Aorta (tissue), 5 donors: ENCODE measurements around the gene CPSF7. TPM values are rescaled to one million over a fixed set of nuclear protein-coding genes. Genes with fewer than 3 reads are reported as not detected.
"Not testable (repeated sequence)": the region's sequence is repeated elsewhere in the genome, so short reads cannot be mapped to it uniquely, and the experiment has no call there.

Source experiments
- ATAC-seq: fragments of 200-7000 bp; cut with Tn5 transposase; one replicate; pipeline ENCODE4 v1.9.1; 2022; ENCODE audit warnings: moderate library complexity; ENCODE audit not compliant: low FRiP score
- DNase-seq, 2 donors: peaks; one replicate each; pipeline ENCODE4 v3.0.0-alpha.2; 2020
- H3K27ac ChIP-seq, 2 donors: one replicate each; pipeline ENCODE4 v1.5.1; 2013; ENCODE audit warnings: low read length in 2 of 2, mild to moderate bottlenecking in 2 of 2, moderate library complexity in 2 of 2, control low read depth in 1 of 2, inconsistent platforms in 1 of 2, low read depth in 1 of 2
- H3K27me3 ChIP-seq, 2 donors: one replicate each; pipeline ENCODE4 v1.6.1; 2013; ENCODE audit warnings: control low read depth in 1 of 2, low read length in 1 of 2, mild to moderate bottlenecking in 1 of 2, moderate library complexity in 1 of 2; ENCODE audit not compliant: insufficient read depth in 2 of 2, control insufficient read depth in 1 of 2
- H3K36me3 ChIP-seq, 2 donors: one replicate each; pipeline ENCODE4 v1.6.1; 2013; ENCODE audit warnings: control low read depth in 1 of 2, low read length in 1 of 2, mild to moderate bottlenecking in 1 of 2; ENCODE audit not compliant: insufficient read depth in 2 of 2, control insufficient read depth in 1 of 2
- H3K4me1 ChIP-seq, 2 donors: one replicate each; pipeline ENCODE4 v1.6.1; 2013; ENCODE audit warnings: low read length in 2 of 2, control low read depth in 1 of 2, mild to moderate bottlenecking in 1 of 2, moderate library complexity in 1 of 2; ENCODE audit not compliant: insufficient read depth in 2 of 2, control insufficient read depth in 1 of 2
- H3K4me3 ChIP-seq, 2 donors: one replicate each; pipeline ENCODE4 v1.5.1; 2013; ENCODE audit warnings: low read length in 2 of 2, control low read depth in 1 of 2, mild to moderate bottlenecking in 1 of 2
- H3K9me3 ChIP-seq: one replicate; pipeline ENCODE4 v1.6.1; 2013; ENCODE audit warnings: mild to moderate bottlenecking, low read length; ENCODE audit not compliant: control insufficient read depth
- WGBS, 2 donors: extraction: QIAGEN DNeasy Blood & Tissue Kit; methylation state at CpG; one replicate each; pipeline ENCODE4 v1.1.7; 2013; 5-methylcytosine and 5-hydroxymethylcytosine counted together
- intact Hi-C, 2 donors: fragments of 100-400 bp; cut with DNase I; formaldehyde crosslinking; loops; one replicate each; pipeline versions ENCODE4 v1.14.2 to v1.15.0; 2022
- polyA plus RNA-seq, 2 donors: library from polyadenylated mRNA; stranded (reverse); fragments of 200-250 nt; gene quantifications; one replicate each; pipeline ENCODE4 v1.2.3, GENCODE V29; 2013
- total RNA-seq, 2 donors: library from RNA; stranded (reverse); fragmentation: NEBNext Ultra II Directional; extraction: Animal tissue kit (Norgen Biotek cat#: 25700); gene quantifications; one replicate each; pipeline ENCODE4 v1.2.1, GENCODE V29; 2021
- donor health status: healthy with polysubstance abuse.
- donor health status: Bipolar disorder and iron deficiency.
- donor health status: DM: no; HTN: no; CAD: no.
- donor health status: DM: no; HTN: no; CAD: no.
- donor health status: DM: yes; HTN: yes; CAD: no.

CPSF7 gene
- total and polyA plus RNA-seq, 4 donors = 19.8 to 89.4 (median 65.0) TPM

DNA sequence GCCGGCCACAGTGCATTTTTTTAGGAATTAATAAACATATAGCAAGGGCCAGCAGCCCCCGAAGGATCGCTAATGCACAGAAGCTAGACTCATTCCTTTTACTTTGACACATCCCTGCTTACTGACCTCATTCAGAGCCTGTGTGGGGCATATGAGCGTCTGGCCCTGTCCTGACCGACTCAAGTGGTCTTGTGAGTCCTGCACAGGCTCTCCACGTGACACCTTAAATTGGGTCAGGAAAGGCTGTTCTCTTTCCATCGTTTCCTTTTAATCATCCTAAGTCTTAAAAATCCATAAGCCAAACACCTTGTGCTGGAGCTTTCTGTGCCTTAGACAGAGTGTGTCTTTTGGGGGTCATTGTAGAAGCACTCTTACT lies 18.8 kb upstream of the CPSF7 start:
- H3K27ac ChIP-seq = no peak overlapping the region
- 71 to 83% methylated on average over 7 of the region's 7 CpGs for WGBS, 2 donors

DNA sequence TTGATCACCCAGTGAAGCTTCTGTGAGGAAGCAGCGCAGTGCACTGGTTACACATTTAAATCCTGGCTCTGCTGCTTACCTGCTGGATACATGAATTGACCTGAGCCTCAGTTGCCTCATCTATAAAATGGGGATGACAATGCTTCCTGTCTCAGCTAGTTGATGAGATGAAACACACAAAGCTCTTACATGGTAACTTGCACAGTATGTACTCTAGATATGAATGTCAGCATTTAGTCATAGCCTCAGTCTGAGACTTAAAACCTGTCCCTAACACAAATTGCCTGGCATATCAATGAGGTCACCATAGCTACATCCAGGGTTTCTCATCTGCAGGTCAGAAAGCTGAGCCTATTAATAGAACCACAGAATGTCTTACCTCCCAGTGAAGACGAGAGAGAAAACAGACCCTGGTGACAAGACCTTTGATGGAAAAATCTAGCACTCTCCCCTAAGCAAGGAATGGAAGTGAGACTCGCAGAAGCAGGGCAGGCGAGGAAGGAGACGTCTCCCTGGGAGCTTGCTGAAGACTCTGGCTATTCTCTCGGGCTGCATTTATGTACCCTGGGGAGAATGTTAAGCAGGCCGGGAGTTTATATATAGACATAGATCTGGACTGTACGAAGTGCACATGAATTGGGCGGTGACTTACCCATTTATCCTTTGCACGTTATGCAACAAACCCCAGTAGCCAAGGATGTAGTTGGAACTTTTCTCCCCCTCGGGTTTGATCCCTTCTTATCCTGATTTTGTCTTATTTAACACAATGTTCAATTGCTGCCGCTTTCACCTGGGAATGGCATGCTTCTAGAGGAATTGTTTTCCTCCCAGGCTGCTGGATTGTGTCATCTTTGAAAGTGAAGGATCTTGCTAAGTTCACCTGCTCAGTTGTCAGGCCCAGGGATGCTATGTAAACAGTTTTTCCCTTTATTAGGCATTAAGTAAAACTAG lies 18.1 kb upstream of the CPSF7 start:
- intact Hi-C loops = loop anchor here (2.0 to 5.0 kb wide), 2 partner anchors 69 to 189 kb away; no protein-coding TSS in a partner anchor
- no peak overlapping the region for H3K4me3 ChIP-seq
- no peaks in the 10 kb centered on the region for H3K27me3 ChIP-seq
- DNase-seq (no peak), ATAC-seq (no peak)
- no peaks in the 10 kb centered on the region for H3K4me1 ChIP-seq
- no peak overlapping the region for H3K27ac ChIP-seq
- peaks cover 0 to 4% of the 10 kb centered on the region in 2 donors for H3K36me3 ChIP-seq
- no peaks in the 10 kb centered on the region for H3K9me3 ChIP-seq
- 62 to 75% methylated on average over 12 of the region's 12 CpGs for WGBS, 2 donors

More for the DNA sequence above, 18.8 kb upstream of the CPSF7 start:
- intact Hi-C loops = loop anchor here in 1 of 2 donors (5.0 kb wide), 1 partner anchor 189 kb away; no protein-coding TSS in a partner anchor
- DNase-seq = no peak
- Histone ChIP-seq H3K27me3 (no peaks in the 10 kb centered on the region), H3K9me3 (no peaks in the 10 kb centered on the region), H3K4me3 (no peak overlapping the region), H3K4me1 (no peaks in the 10 kb centered on the region), H3K36me3 (peaks cover 0 to 4% of the 10 kb centered on the region in 2 donors)
- no peak for ATAC-seq

DNA sequence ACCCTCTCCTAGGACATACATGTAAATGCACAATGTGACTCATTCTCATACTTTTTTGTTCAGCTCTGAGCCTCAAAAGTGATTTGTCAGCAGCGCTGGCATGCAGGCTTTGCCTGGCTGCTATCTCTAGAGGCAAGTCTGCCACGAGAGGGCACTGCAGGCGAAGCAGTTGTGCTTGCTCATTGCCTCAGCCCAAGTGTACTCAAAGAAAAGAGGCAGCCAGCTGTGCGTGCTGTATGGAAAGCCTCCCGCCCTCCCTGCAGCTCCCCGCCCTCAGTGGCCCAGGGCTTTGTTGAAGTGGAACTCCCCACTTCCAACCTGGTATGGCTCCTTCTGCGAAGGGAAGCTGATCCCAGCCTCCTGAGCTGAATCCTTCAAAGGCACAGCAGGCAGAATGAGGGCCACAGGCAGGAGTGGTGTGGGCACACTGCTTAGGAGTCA lies 16.5 kb upstream of the CPSF7 start:
- no peak overlapping the region for H3K4me3 ChIP-seq
- 3 to 6% methylated on average over 7 of the region's 7 CpGs for WGBS, 2 donors
- no peaks in the 10 kb centered on the region for H3K27me3 ChIP-seq
- DNase-seq = peak; percentile 95 to 98
- H3K9me3 ChIP-seq = no peaks in the 10 kb centered on the region
- ATAC-seq = peak; percentile 93
- intact Hi-C loops = loop anchor here (2.0 to 5.0 kb wide), 2 partner anchors 71 to 191 kb away; no protein-coding TSS in a partner anchor
- H3K27ac ChIP-seq = peak overlapping the region in 1 of 2 donors; percentile 80
- no peaks in the 10 kb centered on the region for H3K4me1 ChIP-seq
- H3K36me3 ChIP-seq = peaks cover 0 to 4% of the 10 kb centered on the region in 2 donors

DNA sequence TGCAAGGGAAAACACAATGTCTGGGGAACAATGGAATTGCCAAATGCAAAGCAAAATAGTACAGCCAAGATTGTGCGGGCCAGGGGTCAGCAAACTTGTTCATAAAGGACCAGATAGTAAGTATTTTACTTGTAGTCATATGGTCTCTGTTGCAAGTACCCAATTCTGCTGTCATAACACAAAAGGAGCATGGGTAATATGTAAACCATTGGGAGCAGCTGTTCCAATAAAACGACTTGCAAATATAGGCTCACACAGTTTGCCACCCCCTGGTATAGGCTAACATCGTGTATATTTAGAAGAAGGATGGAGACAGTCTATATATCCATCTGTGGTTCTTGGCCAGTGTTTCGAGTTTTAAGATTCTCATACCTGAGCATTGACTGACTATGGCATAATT lies 15.7 kb upstream of the CPSF7 start:
- no peak overlapping the region for H3K4me3 ChIP-seq
- H3K9me3 ChIP-seq = no peaks in the 10 kb centered on the region
- intact Hi-C loops = loop anchor here in 1 of 2 donors (5.0 kb wide), 1 partner anchor 192 kb away; no protein-coding TSS in a partner anchor
- H3K27ac ChIP-seq = peak overlapping the region; percentile 24 to 76
- H3K36me3 ChIP-seq = peaks cover 0 to 4% of the 10 kb centered on the region in 2 donors
- WGBS, 2 donors = 68 to 70% methylated on average over 4 of the region's 4 CpGs
- no peaks in the 10 kb centered on the region for H3K4me1 ChIP-seq
- no peaks in the 10 kb centered on the region for H3K27me3 ChIP-seq
- DNase-seq (no peak), ATAC-seq (no peak)

DNA sequence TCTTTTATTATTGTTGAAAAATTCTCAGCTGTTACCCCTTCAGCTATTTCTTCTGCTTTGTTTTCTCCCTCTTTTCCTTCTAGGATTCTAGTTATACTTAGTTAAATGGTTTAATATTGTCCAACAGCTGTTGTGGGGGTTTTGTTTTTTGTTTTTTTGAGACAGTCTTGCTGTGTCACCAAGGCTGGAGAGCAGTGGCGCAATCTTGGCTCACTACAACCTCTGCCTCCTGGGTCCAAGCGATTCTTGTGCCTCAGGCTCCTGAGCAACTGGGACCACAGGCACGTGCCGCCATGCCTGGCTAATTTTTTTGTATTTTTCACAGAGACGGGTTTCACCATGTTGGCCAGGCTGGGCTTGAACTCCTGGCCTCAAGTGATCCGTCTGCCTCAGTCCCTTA lies 12.8 kb upstream of the CPSF7 start:
- DNase-seq = no peak
- no peak overlapping the region for H3K4me3 ChIP-seq
- no peaks in the 10 kb centered on the region for H3K9me3 ChIP-seq
- H3K4me1 ChIP-seq = no peaks in the 10 kb centered on the region
- intact Hi-C loops = no loop called here
- no peaks in the 10 kb centered on the region for H3K27me3 ChIP-seq
- no peak for ATAC-seq
- H3K36me3 ChIP-seq = peaks cover 3 to 6% of the 10 kb centered on the region in 2 donors
- WGBS, 2 donors = 88 to 89% methylated on average over 6 of the region's 6 CpGs
- no peak overlapping the region for H3K27ac ChIP-seq

DNA sequence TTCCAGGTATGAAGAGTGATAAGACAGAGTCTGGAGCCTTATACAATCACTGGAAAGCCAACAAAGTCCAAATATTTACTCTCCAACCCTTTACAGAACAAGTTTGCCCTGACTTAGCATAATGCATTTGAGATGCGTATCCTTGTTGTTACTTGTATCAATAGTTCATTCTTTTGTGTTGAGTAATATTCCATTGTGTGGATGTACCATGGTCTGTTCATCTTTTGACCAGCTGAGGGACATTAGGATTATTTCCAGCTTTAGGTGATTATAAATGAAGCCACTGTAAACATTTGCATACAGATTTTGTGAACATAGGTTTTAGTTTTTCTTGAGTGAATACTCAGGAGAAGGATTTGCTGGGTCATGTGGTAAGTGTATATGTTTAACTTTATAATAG lies 9.8 kb upstream of the CPSF7 start:
- Histone ChIP-seq H3K36me3 (peaks cover 6 to 7% of the 10 kb centered on the region in 2 donors), H3K27ac (no peak overlapping the region), H3K4me3 (no peak overlapping the region), H3K27me3 (no peaks in the 10 kb centered on the region), H3K4me1 (peaks cover 0 to 1% of the 10 kb centered on the region in 2 donors), H3K9me3 (no peaks in the 10 kb centered on the region)
- DNase-seq (no peak), ATAC-seq (no peak)
- WGBS, 2 donors = 90 to 95% methylated on average over 1 of the region's 1 CpG
- intact Hi-C loops = no loop called here

DNA sequence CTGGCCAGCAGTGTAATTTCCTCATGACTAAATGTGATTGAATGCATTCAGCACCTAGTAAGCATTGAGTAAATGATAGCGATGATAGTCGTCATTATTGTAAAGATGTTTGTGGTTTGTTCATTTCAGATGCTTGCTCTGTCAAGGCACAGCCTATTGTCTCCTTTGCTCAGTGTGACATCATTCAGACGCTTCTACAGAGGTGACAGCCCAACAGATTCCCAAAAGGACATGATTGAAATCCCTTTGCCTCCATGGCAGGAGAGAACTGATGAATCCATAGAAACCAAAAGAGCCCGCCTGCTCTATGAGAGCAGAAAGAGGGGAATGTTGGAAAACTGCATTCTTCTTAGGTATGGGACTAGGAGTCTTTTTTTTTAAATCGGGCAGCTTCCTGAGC lies 7.7 kb upstream of the CPSF7 start:
- no peak for ATAC-seq

DNA sequence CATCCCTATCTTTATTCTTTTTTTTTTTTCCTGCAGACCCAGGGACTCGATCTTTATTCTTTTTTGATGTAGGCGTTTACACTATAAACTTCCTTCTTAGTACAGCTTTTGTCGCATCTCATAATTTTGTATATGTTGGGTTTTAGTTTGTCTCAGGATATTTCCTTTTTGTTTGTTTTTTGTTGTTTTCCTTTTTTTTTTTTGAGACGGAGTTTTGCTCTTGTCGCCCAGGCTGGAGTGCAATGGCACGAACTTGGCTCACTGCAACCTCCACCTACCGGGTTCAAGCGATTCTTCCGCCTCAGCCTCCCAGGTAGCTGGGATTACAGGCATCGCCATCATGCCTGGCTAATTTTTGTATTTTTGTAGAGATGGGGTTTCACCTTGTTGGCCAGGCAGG lies 1.1 kb upstream of the CPSF7 start:
- peak overlapping the region in 1 of 2 donors; percentile 80 for H3K4me3 ChIP-seq
- H3K4me1 ChIP-seq, H3K27ac ChIP-seq, ATAC-seq, H3K36me3 ChIP-seq, intact Hi-C loops, H3K27me3 ChIP-seq, DNase-seq, H3K9me3 ChIP-seq: not testable (repeated sequence)
- WGBS, 2 donors = 69 to 73% methylated on average over 10 of the region's 10 CpGs

More for the DNA sequence above, 7.7 kb upstream of the CPSF7 start:
- H3K9me3 ChIP-seq = no peaks in the 10 kb centered on the region
- H3K4me3 ChIP-seq = no peak overlapping the region
- H3K36me3 ChIP-seq = peaks cover 6 to 7% of the 10 kb centered on the region in 2 donors
- H3K27ac ChIP-seq = no peak overlapping the region
- intact Hi-C loops = no loop called here
- WGBS, 2 donors = 95% methylated on average over 5 of the region's 5 CpGs
- peaks cover 0 to 1% of the 10 kb centered on the region in 2 donors for H3K4me1 ChIP-seq
- DNase-seq = no peak
- no peaks in the 10 kb centered on the region for H3K27me3 ChIP-seq
